H9 (cell line): ENCODE results near the gene DHX58. TPM values are rescaled to one million over a fixed set of nuclear protein-coding genes. Genes with fewer than 3 reads are reported as not detected.

Experiments
- DNase-seq: peaks from one replicate; pipeline ENCODE4 v3.0.0-alpha.2; 2017
- H2AFZ ChIP-seq: one replicate; pipeline ENCODE4 v1.6.1; 2013; ENCODE audit warnings: mild to moderate bottlenecking, low read length, control low read depth, moderate library complexity
- H2AK5ac ChIP-seq: 2 replicates; pipeline ENCODE4 v1.6.1; 2013; ENCODE audit warnings: low read length, control low read depth, mixed read lengths; ENCODE audit not compliant: insufficient read length
- H2BK120ac ChIP-seq: one replicate; pipeline ENCODE4 v1.6.1; 2013; ENCODE audit warnings: low read depth, mild to moderate bottlenecking, low read length, control low read depth, inconsistent platforms; ENCODE audit not compliant: poor library complexity, severe bottlenecking
- H2BK12ac ChIP-seq: 2 replicates; pipeline ENCODE4 v1.6.1; 2013; ENCODE audit warnings: low read length, control low read depth, mixed read lengths, low read depth; ENCODE audit not compliant: insufficient read length
- H2BK15ac ChIP-seq: 2 replicates; pipeline ENCODE4 v1.6.1; 2013; ENCODE audit warnings: low read depth, low read length, control low read depth
- H2BK20ac ChIP-seq: one replicate; pipeline ENCODE4 v1.6.1; 2013; ENCODE audit warnings: low read depth, mild to moderate bottlenecking, low read length, control low read depth, inconsistent platforms; ENCODE audit not compliant: poor library complexity, severe bottlenecking
- H2BK5ac ChIP-seq: 2 replicates; pipeline ENCODE4 v1.6.1; 2013; ENCODE audit warnings: low read length, control low read depth, mixed read lengths; ENCODE audit not compliant: insufficient read length
- H3K14ac ChIP-seq: 2 replicates; pipeline ENCODE4 v1.6.1; 2013; ENCODE audit warnings: low read length, control low read depth; ENCODE audit not compliant: insufficient read depth
- H3K18ac ChIP-seq: 2 replicates; pipeline ENCODE4 v1.6.1; 2013; ENCODE audit warnings: low read depth, mild to moderate bottlenecking, mixed read lengths, low read length, control low read depth; ENCODE audit not compliant: insufficient read length
- H3K23ac ChIP-seq: 2 replicates; pipeline ENCODE4 v1.6.1; 2013; ENCODE audit warnings: low read length, control low read depth, mixed read lengths, low read depth; ENCODE audit not compliant: insufficient read length
- H3K23me2 ChIP-seq: 2 replicates; pipeline ENCODE4 v1.6.1; 2013; ENCODE audit warnings: low read depth, mild to moderate bottlenecking, mixed read lengths, low read length, control low read depth; ENCODE audit not compliant: insufficient read length, poor library complexity, severe bottlenecking
- H3K27ac ChIP-seq: 2 replicates; pipeline ENCODE4 v1.5.1; 2013; ENCODE audit warnings: low read length, control low read depth, mixed read lengths, low read depth; ENCODE audit not compliant: insufficient read length
- H3K27me3 ChIP-seq: 2 replicates; pipeline ENCODE4 v1.6.1; 2013; ENCODE audit warnings: low read length, control low read depth, inconsistent platforms; ENCODE audit not compliant: insufficient read depth
- H3K4ac ChIP-seq: 2 replicates; pipeline ENCODE4 v1.6.1; 2013; ENCODE audit warnings: low read depth, mild to moderate bottlenecking, control low read depth, inconsistent platforms, low read length, moderate library complexity
- H3K4me1 ChIP-seq: 2 replicates; pipeline ENCODE4 v1.6.1; 2013; ENCODE audit warnings: low read length, control low read depth, inconsistent platforms; ENCODE audit not compliant: insufficient read depth
- H3K4me2 ChIP-seq: 2 replicates; pipeline ENCODE4 v1.6.1; 2013; ENCODE audit warnings: low read length, control low read depth, mixed read lengths; ENCODE audit not compliant: insufficient read length, insufficient read depth
- H3K56ac ChIP-seq: 2 replicates; pipeline ENCODE4 v1.6.1; 2013; ENCODE audit warnings: low read depth, mild to moderate bottlenecking, mixed read lengths, low read length, control low read depth; ENCODE audit not compliant: insufficient read length
- H3K79me1 ChIP-seq: 2 replicates; pipeline ENCODE4 v1.6.1; 2013; ENCODE audit warnings: low read depth, mild to moderate bottlenecking, moderate library complexity, low read length, control low read depth, inconsistent platforms; ENCODE audit not compliant: insufficient read depth, poor library complexity, severe bottlenecking
- H3K79me2 ChIP-seq: 2 replicates; pipeline ENCODE4 v1.6.1; 2013; ENCODE audit warnings: low read length, control low read depth, inconsistent platforms; ENCODE audit not compliant: insufficient read depth
- H3K9ac ChIP-seq: 2 replicates; pipeline ENCODE4 v1.6.1; 2013; ENCODE audit warnings: low read length, control low read depth, mixed read lengths; ENCODE audit not compliant: insufficient read length; ENCODE audit errors: extremely low read depth
- H3K9me3 ChIP-seq: one replicate; pipeline ENCODE4 v1.6.1; 2013; ENCODE audit warnings: low read depth, low read length, inconsistent platforms; ENCODE audit not compliant: control insufficient read depth
- H3T11ph ChIP-seq: one replicate; pipeline ENCODE4 v1.6.1; 2013; ENCODE audit warnings: mild to moderate bottlenecking, low read length, control low read depth, inconsistent platforms
- H4K20me1 ChIP-seq: one replicate; pipeline ENCODE4 v1.6.1; 2013; ENCODE audit not compliant: control insufficient read depth, insufficient read length, insufficient read depth
- H4K5ac ChIP-seq: 2 replicates; pipeline ENCODE4 v1.6.1; 2013; ENCODE audit warnings: low read depth, mild to moderate bottlenecking, mixed read lengths, low read length, control low read depth; ENCODE audit not compliant: insufficient read length
- H4K8ac ChIP-seq: replicated peaks from 2 replicates; pipeline ENCODE4 v1.6.1; 2013; ENCODE audit warnings: low read length, control low read depth, mixed read lengths, low read depth; ENCODE audit not compliant: insufficient read length
- H4K91ac ChIP-seq: 2 replicates; pipeline ENCODE4 v1.6.1; 2013; ENCODE audit warnings: low read depth, mild to moderate bottlenecking, moderate library complexity, mixed read lengths, low read length, control low read depth; ENCODE audit not compliant: insufficient read length
- H3K27ac Mint-ChIP-seq, 3 experiments: 2 replicates in 2 of 3; 3 replicates in 1 of 3; pipeline ENCODE4 v1.8.0; 2020 to 2021; ENCODE audit warnings: mixed read lengths in 3 of 3, mild to moderate bottlenecking in 1 of 3, moderate library complexity in 1 of 3
- H3K27me3 Mint-ChIP-seq: 2 replicates; pipeline ENCODE4 v1.8.0; 2021; ENCODE audit warnings: low read depth, mild to moderate bottlenecking, moderate library complexity, mixed read lengths
- H3K36me3 Mint-ChIP-seq, 3 experiments: 2 replicates in 2 of 3; 3 replicates in 1 of 3; pipeline ENCODE4 v1.8.0; 2020 to 2021; ENCODE audit warnings: low read depth in 3 of 3, mixed read lengths in 3 of 3; ENCODE audit not compliant: insufficient read depth in 1 of 3
- H3K4me1 Mint-ChIP-seq, 2 experiments: 2 replicates each; pipeline ENCODE4 v1.8.0; 2020; ENCODE audit warnings: mixed read lengths in 2 of 2
- H3K4me3 Mint-ChIP-seq, 2 experiments: 2 replicates in 1 of 2; 3 replicates in 1 of 2; pipeline ENCODE4 v1.8.0; 2020 to 2021; ENCODE audit warnings: mild to moderate bottlenecking in 2 of 2, mixed read lengths in 2 of 2, moderate library complexity in 1 of 2
- H3K9me3 Mint-ChIP-seq, 2 experiments: 2 replicates in 1 of 2; 3 replicates in 1 of 2; pipeline ENCODE4 v1.8.0; 2020; ENCODE audit warnings: mild to moderate bottlenecking in 2 of 2, mixed read lengths in 2 of 2, moderate library complexity in 1 of 2
- CTCF ChIP-seq: fragments of 200-600 bp; sonication (generic); conservative IDR thresholded peaks from 3 replicates; pipeline ENCODE4 v1.8.0; 2021; ENCODE audit warnings: antibody characterized with exemption, mild to moderate bottlenecking
- WGBS: extraction: QIAGEN DNeasy Blood & Tissue Kit; methylation state at CpG from one replicate; pipeline ENCODE4 v1.1.7; 2013; ENCODE audit warnings: missing lambda C conversion rate, low lambda C conversion rate, mixed read lengths; ENCODE audit not compliant: insufficient read length; ENCODE audit errors: extremely low coverage; 5-methylcytosine and 5-hydroxymethylcytosine counted together
- total RNA-seq: library from RNA; stranded (reverse); gene quantifications from 2 replicates; pipeline ENCODE4 v1.2.1, GENCODE V29; 2021

DHX58 gene
- total RNA-seq, 1 experiment from 2014 or later: 3.9 TPM

DNA sequence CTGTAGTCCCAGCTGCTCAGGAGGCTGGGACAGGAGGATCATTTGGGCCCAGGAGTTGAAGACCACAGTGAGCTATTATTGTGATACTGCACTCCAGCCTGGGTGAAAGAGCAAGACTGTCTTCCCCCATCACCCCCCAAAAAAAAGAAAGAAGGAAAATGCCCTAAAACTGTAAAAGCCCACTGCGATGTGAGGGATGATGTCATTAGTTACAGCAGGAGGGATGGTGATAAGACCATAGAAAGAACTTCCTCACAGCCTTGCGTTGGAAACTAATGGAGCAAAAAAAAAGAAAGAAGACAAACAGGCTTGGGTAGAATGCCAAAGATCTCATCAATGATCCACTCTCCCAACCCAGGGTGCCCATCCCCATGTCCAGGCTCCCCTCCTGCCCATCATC is 33.0 kb downstream of the DHX58 start:
- no peaks in the 10 kb centered on the region for H3K4me1 ChIP-seq
- H2BK12ac ChIP-seq: no peak overlapping the region
- H3K27me3 ChIP-seq: no peaks in the 10 kb centered on the region
- no peaks in the 10 kb centered on the region for H3K23me2 ChIP-seq
- H3K56ac ChIP-seq: no peak overlapping the region
- no peak overlapping the region for H3K23ac ChIP-seq
- no peak overlapping the region for H3K18ac ChIP-seq
- H2BK120ac ChIP-seq: no peak overlapping the region
- TF ChIP-seq CTCF: no peak
- no peak overlapping the region for H3K14ac ChIP-seq
- no peak for DNase-seq
- H4K91ac ChIP-seq: no peak overlapping the region
- Mint-ChIP-seq H3K9me3 (no peaks in the 10 kb centered on the region), H3K36me3 (no peaks in the 10 kb centered on the region), H3K27me3 (no peaks in the 10 kb centered on the region), H3K27ac (no peak overlapping the region), H3K4me3 (no peak overlapping the region), H3K4me1 (peaks cover 10 to 19% of the 10 kb centered on the region in 2 experiments)
- H2BK5ac ChIP-seq: no peak overlapping the region
- no peak overlapping the region for H3K4ac ChIP-seq
- no peaks in the 10 kb centered on the region for H3K79me1 ChIP-seq
- no peak overlapping the region for H3K4me2 ChIP-seq
- H3T11ph ChIP-seq: no peak overlapping the region
- no peak overlapping the region for H2AFZ ChIP-seq
- H4K5ac ChIP-seq: no peak overlapping the region
- H2BK15ac ChIP-seq: no peak overlapping the region
- H3K9me3 ChIP-seq: no peaks in the 10 kb centered on the region
- H3K27ac ChIP-seq: no peak overlapping the region
- no peaks in the 10 kb centered on the region for H3K79me2 ChIP-seq
- H4K8ac ChIP-seq: no peak overlapping the region
- H4K20me1 ChIP-seq: no peaks in the 10 kb centered on the region
- no peak overlapping the region for H3K9ac ChIP-seq
- no peak overlapping the region for H2BK20ac ChIP-seq
- WGBS: no CpG with 5 or more reads among the region's 2 CpGs
- no peak overlapping the region for H2AK5ac ChIP-seq
